ENCODE results near the gene PCK2.

GRCh38 chr14:24060443-24060842, 33.7 kb upstream of the PCK2 start:
- TF ChIP-seq TARDBP (IDR thresholded peaks at IDR 0.05) (no peak), SUZ12 (IDR thresholded peaks at IDR 0.05) (no peak), FOXM1 (IDR thresholded peaks at IDR 0.05; ENCODE audit: borderline replicate concordance) (no peak)
